Ishikawa (cell line): ENCODE data around the gene SPTBN5.

ENCODE experiments used
- CEBPB ChIP-seq: IDR thresholded peaks from 2 replicates; pipeline ENCODE4 v1.6.1; 2012
- CREB1 ChIP-seq: IDR thresholded peaks from 2 replicates; pipeline ENCODE4 v1.6.1; 2012; ENCODE audit warnings: low read depth
- EGR1 ChIP-seq: IDR thresholded peaks from 2 replicates; pipeline ENCODE4 v1.6.1; 2012
- EP300 ChIP-seq: IDR thresholded peaks from 2 replicates; pipeline ENCODE4 v1.6.1; 2012; ENCODE audit warnings: borderline replicate concordance
- FOXM1 ChIP-seq: IDR thresholded peaks from 2 replicates; pipeline ENCODE4 v1.6.1; 2012; ENCODE audit warnings: low read depth, borderline replicate concordance
- NFIC ChIP-seq: IDR thresholded peaks from 2 replicates; pipeline ENCODE4 v1.6.1; 2012
- RAD21 ChIP-seq: IDR thresholded peaks from 2 replicates; pipeline ENCODE4 v1.6.1; 2012; ENCODE audit warnings: low read depth
- TAF1 ChIP-seq: IDR thresholded peaks from 2 replicates; pipeline ENCODE4 v1.6.1; 2012; ENCODE audit warnings: low read depth, mild to moderate bottlenecking
- TCF12 ChIP-seq: IDR thresholded peaks from 2 replicates; pipeline ENCODE4 v1.6.1; 2012; ENCODE audit warnings: low read depth
- TEAD4 ChIP-seq: IDR thresholded peaks from 2 replicates; pipeline ENCODE4 v1.6.1; 2012
- YY1 ChIP-seq: IDR thresholded peaks from 2 replicates; pipeline ENCODE4 v1.6.1; 2012; ENCODE audit warnings: low read depth
- ZBTB7A ChIP-seq: IDR thresholded peaks from 2 replicates; pipeline ENCODE4 v1.6.1; 2012; ENCODE audit warnings: low read depth
- TF ChIP-seq, protein P1 (sequence below): IDR thresholded peaks from 2 replicates; pipeline ENCODE4 v1.6.1; 2012; ENCODE audit warnings: low read depth, mild to moderate bottlenecking
- TF ChIP-seq, protein P2 (sequence below): IDR thresholded peaks from 2 replicates; pipeline ENCODE4 v1.6.1; 2012
- TF ChIP-seq, protein P3 (sequence below): IDR thresholded peaks from 2 replicates; pipeline ENCODE4 v1.6.1; 2012

Gene SPTBN5

DNA sequence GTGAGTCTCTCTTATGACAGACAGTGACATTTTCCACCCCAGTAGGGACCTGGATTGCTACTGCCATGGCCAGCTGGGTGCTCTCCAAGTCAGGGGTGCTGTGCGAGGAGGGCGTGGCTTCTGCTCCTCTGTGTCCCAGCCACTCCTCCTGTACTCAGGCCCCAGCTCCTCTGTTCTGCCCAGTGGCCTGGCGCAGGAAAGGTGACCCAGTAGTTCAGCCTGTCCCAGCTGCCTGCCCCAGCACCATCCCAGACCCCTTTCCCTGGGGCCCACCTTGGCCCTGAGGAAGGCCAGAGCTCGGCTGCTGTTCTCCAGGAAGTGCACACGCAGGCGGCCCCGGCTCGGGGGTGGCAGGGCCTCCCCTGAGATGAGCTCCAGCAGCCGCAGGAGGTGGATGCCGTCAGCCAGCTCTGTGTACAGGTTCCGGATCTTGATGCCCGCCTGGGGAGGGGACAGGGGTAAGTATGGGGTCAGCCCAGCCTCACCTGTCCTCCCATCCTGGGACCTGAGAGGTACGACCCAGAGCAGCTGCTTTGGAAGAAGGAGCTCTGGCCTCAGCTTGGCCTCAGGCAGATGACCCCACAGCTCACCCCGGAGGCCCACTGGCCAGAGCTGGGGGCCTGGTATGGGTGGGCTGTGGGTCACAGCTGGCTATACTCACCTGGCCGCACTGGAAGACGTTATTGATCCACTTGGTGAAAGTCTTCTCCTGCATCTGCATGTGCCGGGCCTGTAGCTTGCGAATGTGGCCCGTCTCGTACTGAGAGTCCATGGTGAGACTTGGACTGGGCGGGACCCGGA lies 1.0 kb downstream of the SPTBN5 start:
- TF ChIP-seq TAF1 (no peak), FOXM1 (0 out of 2 replicates have a peak, but pooled peaks have one; percentile 25), ZBTB7A (peak; percentile 54; the same call in 1 of the 2 replicates), TEAD4 (peak; percentile 49), NFIC (peak; percentile 83), EGR1 (no peak), CEBPB (no peak), TCF12 (peak; percentile 21; the same call in 1 of the 2 replicates), EP300 (peak; percentile 43; the same call in 1 of the 2 replicates), CREB1 (no peak), RAD21 (no peak), YY1 (peak; percentile 28; the same call in 1 of the 2 replicates)
- TF ChIP-seq, protein P1, sequence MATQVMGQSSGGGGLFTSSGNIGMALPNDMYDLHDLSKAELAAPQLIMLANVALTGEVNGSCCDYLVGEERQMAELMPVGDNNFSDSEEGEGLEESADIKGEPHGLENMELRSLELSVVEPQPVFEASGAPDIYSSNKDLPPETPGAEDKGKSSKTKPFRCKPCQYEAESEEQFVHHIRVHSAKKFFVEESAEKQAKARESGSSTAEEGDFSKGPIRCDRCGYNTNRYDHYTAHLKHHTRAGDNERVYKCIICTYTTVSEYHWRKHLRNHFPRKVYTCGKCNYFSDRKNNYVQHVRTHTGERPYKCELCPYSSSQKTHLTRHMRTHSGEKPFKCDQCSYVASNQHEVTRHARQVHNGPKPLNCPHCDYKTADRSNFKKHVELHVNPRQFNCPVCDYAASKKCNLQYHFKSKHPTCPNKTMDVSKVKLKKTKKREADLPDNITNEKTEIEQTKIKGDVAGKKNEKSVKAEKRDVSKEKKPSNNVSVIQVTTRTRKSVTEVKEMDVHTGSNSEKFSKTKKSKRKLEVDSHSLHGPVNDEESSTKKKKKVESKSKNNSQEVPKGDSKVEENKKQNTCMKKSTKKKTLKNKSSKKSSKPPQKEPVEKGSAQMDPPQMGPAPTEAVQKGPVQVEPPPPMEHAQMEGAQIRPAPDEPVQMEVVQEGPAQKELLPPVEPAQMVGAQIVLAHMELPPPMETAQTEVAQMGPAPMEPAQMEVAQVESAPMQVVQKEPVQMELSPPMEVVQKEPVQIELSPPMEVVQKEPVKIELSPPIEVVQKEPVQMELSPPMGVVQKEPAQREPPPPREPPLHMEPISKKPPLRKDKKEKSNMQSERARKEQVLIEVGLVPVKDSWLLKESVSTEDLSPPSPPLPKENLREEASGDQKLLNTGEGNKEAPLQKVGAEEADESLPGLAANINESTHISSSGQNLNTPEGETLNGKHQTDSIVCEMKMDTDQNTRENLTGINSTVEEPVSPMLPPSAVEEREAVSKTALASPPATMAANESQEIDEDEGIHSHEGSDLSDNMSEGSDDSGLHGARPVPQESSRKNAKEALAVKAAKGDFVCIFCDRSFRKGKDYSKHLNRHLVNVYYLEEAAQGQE, result no peak
- TF ChIP-seq, protein P2, sequence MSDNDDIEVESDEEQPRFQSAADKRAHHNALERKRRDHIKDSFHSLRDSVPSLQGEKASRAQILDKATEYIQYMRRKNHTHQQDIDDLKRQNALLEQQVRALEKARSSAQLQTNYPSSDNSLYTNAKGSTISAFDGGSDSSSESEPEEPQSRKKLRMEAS, result peak; percentile 26; the same call in 1 of the 2 replicates
- TF ChIP-seq, protein P3, sequence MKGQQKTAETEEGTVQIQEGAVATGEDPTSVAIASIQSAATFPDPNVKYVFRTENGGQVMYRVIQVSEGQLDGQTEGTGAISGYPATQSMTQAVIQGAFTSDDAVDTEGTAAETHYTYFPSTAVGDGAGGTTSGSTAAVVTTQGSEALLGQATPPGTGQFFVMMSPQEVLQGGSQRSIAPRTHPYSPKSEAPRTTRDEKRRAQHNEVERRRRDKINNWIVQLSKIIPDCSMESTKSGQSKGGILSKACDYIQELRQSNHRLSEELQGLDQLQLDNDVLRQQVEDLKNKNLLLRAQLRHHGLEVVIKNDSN, result no peak

DNA sequence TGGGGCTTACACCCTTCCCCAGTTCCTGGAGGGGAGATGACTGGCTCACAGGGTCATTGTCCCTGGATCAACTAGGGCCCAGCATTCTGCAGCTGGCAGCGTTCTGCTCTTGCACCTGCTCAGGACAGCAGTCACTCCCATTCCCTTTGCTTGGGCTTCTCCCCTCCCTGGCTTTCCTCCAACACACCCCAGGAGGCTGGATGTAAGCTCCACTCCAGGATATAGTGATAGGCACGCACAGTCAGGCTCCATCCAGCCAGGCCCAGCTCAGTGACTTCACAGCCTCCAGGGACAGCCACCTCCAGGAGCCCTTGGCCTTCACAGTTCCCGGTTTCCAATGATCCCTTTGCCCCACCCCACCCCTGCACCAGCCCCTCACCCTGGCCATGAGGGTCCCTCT lies 1.9 kb downstream of the SPTBN5 start:
- TF ChIP-seq CEBPB (peak; percentile 10; the same call in 1 of the 2 replicates), CREB1 (no peak), TCF12 (peak; percentile 88), ZBTB7A (no peak; the same call in 1 of the 2 replicates), YY1 (no peak), TEAD4 (peak; percentile 50), RAD21 (no peak), TAF1 (no peak), EGR1 (no peak), EP300 (peak; percentile 80; the same call in 1 of the 2 replicates), FOXM1 (0 out of 2 replicates have a peak, but pooled peaks have one; percentile 30), NFIC (peak; percentile 94)
- TF ChIP-seq, protein P3, result peak; percentile 29; the same call in 1 of the 2 replicates
- TF ChIP-seq, protein P1, result no peak
- TF ChIP-seq, protein P2, result no peak

DNA sequence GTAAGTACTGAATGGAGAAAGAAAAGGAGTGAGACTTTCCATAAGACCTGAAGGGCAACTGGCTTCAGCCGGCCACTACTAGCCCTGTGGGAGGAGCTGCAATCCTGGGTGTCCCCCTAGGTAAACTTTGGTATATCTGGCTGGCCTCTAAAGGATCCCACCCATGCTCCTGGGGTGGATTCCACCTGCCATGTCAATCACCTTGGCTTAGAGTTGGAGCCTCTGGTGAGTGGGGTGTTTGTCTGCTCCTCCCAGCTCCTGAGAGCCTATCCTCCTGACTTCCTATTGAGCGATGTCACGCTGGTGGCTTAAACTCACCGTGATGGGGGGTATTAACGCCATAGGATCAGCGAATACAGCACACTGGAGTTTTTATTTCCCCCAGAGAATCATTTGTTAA lies 2.6 kb downstream of the SPTBN5 start:
- TF ChIP-seq FOXM1 (no peak), CREB1 (no peak)

DNA sequence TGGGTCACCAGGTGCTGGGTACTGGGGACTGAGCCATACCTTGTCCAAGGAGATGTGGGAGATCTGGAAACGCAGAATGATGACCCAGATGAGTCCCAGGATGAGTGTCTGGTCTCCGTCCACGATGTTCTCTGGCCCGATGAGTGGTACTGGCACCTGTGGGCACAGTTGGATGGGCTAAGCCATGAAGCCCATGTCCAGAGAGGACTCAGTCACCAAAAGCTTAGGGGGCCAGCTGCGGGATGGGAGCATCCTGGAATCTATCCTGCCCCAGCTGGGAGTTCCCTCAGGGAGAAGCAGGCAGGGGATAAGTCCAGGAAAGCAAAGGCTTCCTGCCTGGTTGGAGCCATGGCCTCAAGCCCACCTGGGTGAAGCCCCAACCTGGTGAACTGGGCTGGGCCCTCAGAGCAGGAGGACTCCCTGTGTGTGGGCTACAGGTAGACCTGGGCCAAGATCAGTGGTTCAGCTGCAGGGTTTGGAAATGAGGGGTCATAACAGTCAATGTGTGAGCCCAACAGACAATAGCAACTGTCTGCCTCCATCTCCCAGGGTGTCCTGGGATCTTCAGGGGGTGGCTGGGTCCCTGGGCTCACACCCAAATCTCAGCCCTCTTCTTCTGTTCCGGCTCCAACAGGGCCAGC lies 3.7 kb downstream of the SPTBN5 start:
- TF ChIP-seq, protein P1, result no peak
- TF ChIP-seq YY1, result no peak
- no peak for TF ChIP-seq TEAD4
- TF ChIP-seq, protein P2, result no peak
- TF ChIP-seq NFIC, result peak; percentile 57
